OCI-M2 (cell line): ENCODE measurements around the gene ATP10A.

ENCODE experiments used
- DNase-seq: peaks from one replicate; lab custom pipeline; 2025; ENCODE audit not compliant: unreplicated experiment; lab: John Stamatoyannopoulos, UW

The ATP10A gene

DNA sequence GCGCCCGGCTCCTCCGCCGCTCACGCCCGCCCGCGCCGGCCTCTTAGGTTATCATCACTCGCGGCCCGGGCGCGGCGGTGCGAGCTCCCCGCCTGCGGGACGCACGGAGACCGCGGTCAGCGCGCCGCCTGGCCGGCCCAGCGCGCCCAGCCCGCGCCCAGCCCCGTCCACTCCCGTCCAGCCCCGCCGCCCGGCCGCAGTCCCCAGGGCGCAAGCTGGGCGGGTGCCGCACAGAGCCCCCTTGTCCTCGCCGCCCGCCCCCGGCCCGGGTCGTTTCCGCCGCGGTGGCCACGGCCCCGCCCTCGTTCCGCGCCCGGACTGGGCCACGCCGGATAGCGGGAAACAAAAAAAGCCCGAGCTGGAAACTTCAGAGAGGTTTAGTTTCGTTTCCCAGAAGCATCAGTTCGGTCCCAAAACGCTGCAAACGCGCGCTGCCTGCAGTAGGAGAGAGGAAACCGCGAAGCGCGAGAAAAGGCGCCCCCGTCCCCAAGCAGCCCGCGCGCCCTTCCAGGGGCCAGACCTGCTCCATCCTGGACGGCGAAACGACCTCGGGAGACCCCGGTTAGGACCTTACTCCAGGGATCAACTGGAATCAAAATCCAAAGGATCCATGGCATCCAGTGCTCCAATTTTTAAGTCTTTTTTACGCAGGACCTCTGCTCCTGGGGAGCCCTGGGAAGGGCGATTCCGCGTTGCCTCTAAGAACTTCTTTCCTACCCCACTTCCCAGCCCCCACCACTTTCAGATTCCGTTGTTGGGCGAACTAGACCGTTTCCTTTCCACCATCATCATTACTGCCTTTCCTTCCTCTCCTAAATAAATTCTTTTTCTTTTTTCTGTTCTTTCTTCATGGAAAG is at the start of gene ATP10A:
Gene ATP10A (minus strand): TSS at position 217 of the 857 bp plus-strand sequence. CDS start 231 bp downstream, outside the sequence.
- no peak for DNase-seq

DNA sequence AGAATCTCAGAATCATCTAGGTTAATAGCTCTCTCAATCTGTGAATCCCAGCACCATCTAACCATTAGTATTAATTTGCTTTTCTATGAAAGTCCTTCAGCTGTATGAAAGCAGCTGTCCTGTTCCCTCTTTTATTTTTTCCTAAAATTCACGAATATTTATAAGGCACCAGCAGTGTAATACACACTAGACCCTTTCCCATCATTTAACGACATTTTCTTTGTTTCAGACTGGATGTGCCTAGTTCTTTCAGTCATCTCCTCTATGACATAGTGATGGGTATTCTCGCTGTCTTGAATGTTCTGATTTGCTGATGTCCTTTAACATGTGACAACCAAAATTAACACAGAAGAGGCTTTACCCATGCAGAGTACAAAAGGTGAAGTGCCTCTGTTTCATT is 48.9 kb upstream of the ATP10A start:
- no peak for DNase-seq

DNA sequence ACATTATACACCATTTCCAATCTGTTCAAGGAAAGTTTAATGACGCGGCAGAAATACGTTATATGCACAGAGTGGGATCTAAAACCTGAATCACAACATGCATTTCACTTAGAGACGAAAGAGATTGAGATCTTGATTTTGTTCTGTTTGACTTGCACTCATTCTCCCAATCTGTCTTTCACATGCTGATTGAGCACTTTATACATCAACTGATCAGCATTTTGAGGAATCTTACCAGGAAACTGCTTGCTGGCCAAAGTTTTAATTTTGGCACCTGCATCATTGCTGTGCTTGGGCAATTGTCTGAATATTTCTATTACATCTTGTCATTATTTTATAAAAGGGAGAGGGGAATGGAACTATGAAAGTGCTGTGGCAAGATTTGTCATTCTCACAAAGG is 47.7 kb upstream of the ATP10A start:
- no peak for DNase-seq

DNA sequence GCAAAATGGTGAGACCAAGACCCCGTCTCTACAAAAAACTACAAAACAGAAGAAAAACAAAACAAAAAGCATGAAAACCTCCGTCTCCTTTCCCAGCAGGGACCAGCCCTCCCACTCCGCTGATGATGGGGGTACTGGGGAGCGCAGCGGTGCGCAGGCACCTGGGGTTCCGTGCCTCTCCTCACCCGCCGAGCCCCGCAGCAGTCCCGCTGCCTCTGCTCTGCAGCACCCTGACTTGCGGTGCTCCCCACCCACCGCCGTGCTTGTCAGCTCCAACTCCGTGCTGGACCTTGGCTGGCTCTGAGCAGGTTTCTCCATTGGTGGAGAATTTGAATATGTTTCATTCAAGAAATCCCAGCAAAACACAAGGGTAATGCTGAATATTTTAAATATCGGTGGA is 46.7 kb upstream of the ATP10A start:
- no peak for DNase-seq

DNA sequence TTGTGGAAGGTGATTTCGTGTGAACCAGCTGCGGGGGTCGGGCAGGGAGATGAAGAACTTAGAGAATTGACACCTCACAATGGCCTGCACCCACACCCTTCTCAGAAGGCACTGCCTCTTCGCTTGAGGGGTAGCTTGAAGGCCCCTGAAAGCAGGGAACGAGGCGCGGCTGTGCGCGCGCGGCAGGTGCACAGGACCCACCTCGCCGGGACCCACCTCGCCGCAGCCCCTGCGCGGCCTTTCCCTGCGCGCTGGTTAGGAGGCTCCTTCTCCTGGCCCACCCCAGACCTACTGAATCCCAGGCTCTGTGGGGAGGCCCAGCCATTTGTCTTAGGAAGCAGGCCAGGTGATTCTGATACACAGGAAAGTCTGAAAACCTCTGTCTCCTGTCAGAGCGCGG is 46.2 kb upstream of the ATP10A start:
- no peak for DNase-seq

DNA sequence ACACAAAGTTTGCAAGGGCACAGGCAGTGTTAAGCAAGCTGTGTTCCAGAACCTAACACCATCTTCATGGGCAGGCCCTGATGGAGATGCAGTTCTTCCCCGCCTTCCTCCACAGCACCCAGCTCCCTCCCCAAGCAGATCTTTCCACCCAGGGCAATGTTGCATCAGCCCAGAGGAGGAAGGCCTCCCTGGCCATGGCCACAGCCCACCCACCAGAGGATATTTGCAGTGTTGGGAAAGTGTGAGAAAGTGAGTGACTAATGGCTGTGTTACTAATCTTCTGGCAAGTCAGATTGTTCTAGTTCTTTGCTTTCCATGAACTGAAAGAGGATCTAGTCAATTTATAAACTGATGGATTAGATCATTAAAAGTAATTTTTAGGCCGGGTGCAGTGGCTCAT is 42.0 kb upstream of the ATP10A start:
- DNase-seq, result no peak

DNA sequence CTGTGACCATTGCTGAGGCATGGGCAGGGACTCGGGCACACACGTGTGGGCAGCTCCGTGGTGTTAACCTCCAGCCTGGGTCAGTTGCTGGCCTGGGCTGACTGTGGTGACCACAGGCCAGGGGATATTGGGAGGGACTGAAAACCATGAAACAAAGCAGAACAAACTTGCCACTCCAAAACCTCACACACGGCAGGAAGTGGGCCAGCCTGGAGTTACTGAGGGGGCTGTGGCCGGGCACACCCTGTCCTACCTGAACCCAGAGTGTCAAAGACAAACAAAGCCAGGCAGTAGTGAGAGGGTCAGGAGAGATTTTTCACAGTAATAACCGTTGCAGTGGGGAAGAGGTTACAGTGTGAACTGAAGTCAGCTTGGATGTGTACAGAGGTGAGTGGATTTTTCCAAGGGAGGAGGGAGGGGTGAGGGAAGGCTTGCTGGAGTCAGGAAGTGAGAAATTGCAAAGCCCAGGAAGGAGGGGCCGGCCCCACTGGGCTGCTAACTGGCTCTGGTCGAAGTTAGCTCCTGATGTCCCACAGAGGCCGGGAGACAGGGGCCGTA is 40.0 kb upstream of the ATP10A start:
- DNase-seq, result no peak

GRCh38 chr15:25901811-25902605 is 38.9 kb upstream of the ATP10A start:
- DNase-seq, result no peak

GRCh38 chr15:25900901-25901300 is 37.8 kb upstream of the ATP10A start:
- no peak for DNase-seq

DNA sequence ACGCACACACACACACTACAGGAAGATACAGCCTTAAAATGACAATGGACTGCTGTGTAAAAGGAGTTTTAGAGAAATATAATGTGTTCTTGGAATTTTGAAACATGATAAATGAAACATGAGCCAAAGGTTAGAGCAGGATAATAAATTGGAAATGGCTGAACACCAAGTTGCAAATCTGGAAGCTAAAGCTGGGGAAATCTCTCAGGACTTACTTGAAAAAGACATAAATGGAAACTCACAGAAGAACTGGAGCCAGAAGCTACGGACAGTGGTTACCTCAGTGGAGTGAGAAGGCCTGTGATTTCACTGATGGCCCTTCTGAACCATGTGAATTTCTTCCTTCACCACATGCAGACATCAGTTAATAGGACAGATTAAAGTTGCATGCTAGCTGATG is 37.3 kb upstream of the ATP10A start:
- DNase-seq, result no peak

GRCh38 chr15:25899870-25900269 is 36.7 kb upstream of the ATP10A start:
- no peak for DNase-seq

- DNase-seq, result no peak
Measured at GRCh38 chr15:25897658-25898057, 34.5 kb upstream of the ATP10A start.

DNA sequence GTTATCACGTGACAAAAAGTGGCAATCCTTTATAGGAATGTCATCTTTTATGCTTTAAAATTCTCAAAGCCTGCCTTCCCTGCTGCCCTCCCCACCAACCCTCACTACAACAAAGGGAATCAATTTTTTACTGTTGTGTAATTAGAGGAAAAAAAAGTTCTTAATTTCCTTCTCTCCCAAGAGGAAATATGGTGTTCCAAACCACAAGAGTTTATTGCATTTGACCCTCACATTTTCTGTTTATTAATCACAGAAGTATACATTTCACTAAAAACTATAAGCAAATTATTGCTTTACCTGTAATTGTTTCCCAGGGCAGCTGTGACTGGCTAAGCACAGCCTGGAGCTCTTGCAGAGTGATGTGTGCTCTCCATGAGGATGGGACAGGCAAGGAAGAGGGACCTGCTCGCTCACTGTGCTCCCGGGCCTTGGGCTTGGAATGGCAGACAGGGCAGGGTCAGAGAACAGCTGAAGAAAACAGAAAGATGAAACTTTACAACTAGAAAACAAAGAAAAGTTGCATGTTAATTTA is 31.3 kb upstream of the ATP10A start:
- no peak for DNase-seq

- DNase-seq, result no peak
Measured at GRCh38 chr15:25893596-25893995, 30.5 kb upstream of the ATP10A start.

GRCh38 chr15:25892126-25892525 is 29.0 kb upstream of the ATP10A start:
- no peak for DNase-seq

- DNase-seq, result no peak
Measured at GRCh38 chr15:25891081-25891480, 28.0 kb upstream of the ATP10A start.

DNA sequence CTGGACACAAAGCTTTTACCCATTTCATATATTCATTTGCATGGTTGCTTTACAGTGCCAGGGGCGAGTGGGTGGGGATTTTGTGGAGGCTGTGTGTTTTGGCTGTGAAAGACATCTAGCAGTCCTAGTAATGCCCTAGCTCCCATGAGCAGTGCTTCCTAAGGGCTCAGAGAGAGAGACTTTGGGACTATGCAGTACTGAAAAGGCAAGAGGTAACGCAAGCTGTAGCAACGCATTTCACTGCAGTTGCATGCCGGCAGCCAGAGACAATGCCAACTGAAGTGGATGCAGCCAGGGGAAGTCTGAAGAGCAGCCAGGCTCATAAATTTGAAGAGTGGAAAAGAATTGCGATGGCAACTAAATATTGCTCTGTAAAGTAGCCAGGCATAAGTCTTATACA is 27.4 kb upstream of the ATP10A start:
- DNase-seq, result no peak

DNA sequence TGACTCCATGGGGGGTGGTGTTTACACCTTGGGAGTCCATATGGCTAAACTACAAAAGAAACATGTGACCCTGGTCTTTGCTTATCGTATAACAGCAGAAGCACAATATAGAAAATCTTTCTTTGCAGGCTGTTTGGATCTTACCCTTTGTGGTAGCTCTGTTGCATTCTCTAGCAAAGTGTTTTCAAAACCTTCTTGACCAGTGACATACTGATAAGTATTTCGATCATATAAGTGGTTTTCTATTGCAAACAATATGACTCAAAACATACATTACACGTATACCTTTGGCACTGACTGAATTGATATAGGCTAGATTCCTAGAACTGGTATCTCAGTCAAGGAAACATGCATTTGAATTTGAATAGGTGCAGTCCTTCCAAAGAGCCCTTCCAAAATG is 24.7 kb upstream of the ATP10A start:
- no peak for DNase-seq

GRCh38 chr15:25886498-25887140 is 23.5 kb upstream of the ATP10A start:
- no peak for DNase-seq

DNA sequence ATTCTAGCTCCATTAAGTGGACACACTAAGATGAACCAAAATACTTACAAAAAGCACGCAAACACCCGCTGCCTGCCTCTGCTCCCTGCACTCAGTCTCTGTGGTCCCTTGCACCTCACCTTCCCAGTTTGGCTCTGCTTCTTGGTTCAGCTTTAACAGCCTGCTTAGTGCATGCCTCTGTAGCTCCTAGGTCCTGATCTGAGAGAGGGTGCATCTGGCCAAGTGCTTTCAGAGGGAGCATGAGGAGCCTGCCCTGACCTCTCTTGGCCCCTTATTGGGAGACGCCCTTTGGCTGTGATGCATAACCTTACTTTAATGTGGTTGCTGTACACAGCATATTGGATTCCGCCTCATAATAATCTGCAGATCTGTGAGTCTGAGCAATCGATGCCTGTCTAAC is 21.2 kb upstream of the ATP10A start:
- no peak for DNase-seq
